HG03439 (cell line): ENCODE results near the gene TREH.

ENCODE experiments used
- ATAC-seq: cut with Tn5 transposase; IDR thresholded peaks from one replicate; pipeline ENCODE4 v1.9.1; 2021; ENCODE audit warnings: mild to moderate bottlenecking, moderate library complexity; ENCODE audit not compliant: unreplicated experiment

Gene TREH

DNA sequence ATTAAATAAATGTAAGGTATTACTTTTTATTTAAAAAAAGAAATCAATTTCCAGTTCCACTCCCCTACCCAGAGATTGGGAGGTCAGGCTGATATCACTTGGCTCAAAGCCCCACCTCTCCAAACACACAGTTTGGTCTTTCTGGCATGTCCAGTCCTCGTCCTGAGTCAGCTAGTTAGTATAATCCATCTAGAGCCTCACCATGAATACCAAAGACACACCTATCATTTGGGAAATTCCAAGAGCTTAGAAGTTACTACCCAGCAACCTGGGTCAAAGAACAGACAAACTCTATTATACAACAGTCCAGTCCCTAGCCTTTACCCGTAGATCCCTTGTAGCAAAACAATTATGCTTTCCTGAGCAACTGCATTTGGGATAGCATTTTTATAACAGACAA lies 9.4 kb downstream of the TREH start:
- no peak for ATAC-seq

DNA sequence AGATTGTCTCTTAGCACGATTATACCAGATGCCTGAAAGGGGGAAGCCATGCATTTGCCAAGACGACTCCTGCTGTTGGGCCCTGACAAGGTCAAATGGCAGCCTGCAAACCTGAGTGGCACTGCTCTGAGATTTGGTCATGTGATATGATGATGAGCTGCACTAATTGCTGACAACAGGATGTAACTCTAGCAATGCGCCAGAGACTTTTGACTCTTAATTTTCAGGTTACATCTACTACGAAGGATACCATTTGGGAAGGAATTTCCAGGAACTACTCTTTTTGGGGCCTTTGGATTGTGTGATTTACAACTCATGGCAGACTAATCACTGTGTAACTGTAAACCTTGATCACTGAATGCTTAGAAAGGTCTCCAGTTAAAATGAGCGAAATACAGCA lies 13.1 kb downstream of the TREH start:
- ATAC-seq: no peak

DNA sequence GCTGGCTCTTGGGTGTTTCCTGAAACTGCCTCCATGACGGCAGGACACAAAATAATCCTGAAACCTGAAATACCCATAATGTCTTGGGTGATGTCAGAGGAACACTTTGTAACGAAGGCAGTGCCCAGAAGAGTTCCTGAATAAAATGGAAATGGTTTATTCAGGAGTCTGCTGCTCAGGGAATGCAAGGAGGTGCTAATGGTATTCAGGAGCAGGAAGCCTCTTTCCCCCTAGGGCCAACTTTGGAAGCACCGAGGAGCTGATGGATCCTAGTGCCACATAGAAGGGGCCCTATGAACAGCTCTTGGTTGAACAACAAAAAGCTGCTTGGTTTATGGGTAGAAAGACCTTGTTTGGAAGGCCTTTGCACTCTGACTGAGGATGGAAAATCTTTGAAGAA lies 15.5 kb downstream of the TREH start:
- no peak for ATAC-seq

DNA sequence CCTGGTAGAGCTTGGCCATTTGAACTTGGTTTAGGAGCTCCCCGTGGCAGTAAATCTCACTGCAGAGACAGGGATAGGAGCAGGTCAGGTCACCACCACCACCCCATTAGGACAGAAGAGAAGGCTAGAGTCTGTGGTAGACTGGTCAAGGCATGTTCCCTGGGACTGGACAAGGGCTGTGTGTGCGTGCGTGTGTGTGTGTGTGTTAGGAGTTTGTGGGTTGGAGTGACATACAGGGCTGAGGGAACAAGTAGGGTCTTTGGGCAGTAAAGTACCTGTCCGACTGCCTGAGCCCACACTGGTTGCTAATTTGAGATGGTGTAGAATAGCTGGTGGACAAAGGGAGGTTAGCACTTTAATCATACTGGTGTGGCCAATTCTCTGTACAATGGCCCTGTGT lies 16.1 kb downstream of the TREH start:
- no peak for ATAC-seq

DNA sequence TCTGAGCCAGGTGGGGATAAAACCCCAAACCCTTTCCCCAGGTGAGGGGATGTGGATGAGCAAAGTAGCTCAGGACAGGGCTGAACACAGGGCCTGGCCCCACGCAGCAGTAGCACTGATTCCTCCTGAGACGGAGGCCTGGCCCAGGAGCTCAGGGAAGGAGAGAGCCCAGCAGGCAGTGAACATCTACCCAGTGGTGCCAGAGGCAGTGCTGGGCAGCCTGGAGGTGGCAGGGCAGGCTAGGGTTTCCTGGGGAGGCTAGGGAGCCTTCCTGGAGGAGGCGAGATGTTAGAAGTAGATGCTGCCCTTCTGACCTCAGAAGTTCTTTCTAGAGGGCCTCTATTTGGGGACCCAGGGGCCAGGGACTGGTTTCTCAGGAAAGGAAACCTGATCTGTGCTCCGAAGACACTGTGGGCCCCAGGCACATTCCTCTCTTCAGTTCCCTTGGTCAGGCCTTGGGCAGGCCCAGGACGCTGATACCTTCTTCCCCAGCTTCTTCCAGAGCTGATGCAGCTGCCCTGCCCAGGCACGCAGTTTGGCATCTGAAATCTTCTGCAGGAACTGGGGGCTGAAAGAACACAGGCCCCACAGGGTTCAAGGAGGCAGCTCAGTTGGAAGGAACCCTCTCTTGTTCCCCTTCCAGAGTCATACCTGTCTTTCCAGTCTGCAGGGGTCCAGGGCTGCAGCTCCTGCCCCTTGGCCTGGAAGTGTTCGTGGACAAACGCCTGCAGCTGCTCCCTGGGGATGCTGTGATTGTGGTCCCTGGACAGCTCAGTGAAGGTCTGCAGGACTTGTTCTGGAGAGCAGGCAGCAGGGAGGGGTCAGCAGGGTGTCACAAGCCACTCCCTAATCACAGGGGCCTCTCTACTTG lies 16.8 kb downstream of the TREH start:
- no peak for ATAC-seq

DNA sequence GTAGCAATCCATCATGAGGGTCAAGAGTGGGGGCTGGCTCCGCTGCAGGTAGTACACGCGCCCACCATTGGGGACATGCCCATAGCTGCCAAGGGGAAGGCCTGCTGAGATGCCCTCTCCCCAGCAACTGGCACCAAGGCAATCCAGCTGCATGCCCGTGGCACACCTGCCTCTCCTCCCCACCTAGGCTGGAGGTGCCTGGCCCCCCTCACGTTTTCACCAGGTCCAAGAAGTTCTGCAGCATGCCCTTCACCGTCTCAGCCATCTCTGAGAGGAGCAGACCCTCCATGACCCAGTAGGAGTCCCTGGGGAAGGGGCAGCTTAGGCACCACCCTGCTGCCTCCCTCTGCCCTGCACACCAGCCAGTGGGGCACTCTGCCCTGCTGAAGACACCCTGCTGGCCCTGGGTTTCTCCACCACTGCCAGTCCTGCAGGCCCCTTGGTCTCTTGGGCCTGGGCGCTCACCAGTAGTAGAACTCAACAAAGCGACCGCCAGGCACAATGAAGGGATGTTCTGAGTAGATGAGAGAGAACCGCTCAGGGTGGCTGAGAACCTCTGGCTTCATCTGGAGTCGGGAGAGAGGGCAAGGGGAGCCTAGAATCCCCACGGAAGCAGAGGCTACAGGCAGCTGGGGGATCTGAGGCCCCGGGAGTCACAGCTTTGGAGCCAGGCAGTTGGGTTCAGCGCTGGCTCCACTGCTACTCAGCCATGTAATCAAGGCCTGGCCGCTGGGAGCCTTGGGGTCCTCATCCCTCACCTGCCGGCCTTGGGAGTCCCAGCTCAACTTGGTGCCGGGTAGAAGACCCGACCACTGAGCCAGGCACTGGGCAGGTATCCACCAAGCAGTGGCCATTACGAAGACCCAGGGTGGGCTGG lies 17.8 kb downstream of the TREH start:
- no peak for ATAC-seq

DNA sequence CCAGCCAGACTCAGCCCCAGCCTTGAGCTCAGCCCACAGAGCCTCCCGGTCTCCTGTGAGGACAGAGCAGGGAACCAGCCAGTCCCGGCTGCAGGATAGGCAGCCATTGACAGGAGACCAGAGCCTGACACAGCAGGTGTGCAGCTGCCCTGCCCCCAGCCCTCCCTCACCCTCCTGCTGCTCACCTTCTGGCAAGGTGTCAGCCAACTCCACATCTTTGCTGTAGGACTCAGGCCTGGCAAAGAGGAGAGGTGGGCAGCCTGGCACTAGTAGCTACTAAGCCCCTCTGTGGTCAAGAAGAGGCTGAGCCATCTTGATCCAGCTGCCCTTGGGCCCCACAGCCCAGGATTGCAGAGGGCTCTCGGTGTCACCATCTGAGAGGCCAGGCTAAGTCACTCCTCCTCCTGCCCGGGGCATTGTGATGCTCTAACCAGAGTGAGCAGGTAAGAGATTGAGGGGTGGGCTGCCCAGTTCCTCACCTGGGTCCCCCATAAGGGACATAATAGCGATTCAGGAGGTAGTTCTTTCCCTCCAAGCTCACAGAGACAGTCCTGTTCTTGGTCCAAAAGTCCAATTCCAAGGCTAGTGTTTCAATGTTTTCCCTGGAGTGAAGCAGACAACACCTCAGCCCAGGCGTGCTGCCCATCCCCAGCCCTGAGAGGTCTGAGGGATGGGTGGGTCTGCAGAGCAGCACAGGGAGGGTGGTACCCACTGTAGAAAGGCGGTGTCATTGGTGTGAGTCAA lies 18.6 kb downstream of the TREH start:
- no peak for ATAC-seq

DNA sequence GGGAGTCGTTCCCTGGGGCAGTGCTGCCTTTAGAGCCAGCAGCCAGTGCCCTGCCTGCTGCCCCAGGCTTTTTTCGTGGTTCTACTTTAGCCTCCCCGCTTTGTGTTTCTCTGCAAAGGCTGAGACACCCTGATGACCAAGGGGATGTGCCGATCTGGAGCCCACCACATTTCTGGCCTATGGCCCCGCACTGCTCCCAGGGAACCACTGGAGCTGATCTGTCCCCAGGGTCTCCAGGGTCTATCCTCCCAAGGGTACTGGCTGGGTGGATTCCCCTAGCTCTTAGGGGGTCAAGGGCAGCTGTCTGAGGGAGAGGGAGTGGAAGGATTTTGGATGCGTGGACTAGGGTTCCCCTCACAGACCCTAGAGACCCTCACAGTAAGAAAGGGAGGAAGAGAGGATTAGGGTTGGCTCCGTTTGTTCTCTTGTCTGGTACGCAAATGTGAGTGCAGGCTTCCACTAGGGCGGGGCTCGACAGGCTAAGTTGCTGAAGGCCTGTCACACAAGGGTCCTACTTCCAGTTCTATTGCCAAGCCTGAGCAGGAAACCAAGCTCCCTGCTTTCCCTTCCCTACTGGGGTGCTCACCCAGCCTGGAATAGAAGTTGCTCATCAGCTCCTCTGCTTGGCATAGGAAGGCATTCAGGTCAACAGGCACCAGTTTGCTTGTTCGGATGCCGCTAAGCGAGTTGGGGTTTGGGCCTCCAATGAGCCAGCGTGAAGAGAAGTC lies 19.3 kb downstream of the TREH start:
- no peak for ATAC-seq

DNA sequence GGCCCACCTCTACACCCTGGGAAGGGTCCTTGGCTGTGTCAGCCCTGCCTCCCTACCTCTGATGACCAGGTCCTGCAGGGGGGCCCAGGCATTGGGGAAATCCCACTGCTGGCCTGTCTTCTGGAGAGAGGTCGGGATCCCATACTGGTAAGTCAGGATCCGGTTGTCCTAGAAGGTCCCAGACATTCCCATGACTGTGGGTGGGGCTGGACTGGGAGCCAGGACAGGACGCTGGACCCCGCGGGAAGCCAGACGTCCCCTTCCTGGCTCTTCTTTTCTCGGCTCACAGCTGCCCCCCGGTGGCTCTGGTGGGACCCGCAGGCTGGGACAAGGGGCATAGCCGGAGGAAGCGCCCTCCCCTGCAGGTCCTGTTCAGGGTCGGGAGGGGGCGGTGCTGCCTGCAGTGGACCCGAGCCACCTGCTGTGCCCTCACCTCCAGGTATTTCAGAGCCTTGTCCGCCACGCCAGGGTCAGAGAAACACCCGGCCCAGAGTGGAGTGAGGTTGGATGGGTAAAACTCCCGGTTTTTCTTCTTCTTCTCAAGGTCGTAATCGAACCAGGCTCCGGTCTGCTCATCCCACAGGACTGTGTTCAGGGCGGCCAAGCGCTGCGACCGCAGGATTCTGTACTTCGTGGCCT lies 20.0 kb downstream of the TREH start:
- ATAC-seq: peak; percentile 58

DNA sequence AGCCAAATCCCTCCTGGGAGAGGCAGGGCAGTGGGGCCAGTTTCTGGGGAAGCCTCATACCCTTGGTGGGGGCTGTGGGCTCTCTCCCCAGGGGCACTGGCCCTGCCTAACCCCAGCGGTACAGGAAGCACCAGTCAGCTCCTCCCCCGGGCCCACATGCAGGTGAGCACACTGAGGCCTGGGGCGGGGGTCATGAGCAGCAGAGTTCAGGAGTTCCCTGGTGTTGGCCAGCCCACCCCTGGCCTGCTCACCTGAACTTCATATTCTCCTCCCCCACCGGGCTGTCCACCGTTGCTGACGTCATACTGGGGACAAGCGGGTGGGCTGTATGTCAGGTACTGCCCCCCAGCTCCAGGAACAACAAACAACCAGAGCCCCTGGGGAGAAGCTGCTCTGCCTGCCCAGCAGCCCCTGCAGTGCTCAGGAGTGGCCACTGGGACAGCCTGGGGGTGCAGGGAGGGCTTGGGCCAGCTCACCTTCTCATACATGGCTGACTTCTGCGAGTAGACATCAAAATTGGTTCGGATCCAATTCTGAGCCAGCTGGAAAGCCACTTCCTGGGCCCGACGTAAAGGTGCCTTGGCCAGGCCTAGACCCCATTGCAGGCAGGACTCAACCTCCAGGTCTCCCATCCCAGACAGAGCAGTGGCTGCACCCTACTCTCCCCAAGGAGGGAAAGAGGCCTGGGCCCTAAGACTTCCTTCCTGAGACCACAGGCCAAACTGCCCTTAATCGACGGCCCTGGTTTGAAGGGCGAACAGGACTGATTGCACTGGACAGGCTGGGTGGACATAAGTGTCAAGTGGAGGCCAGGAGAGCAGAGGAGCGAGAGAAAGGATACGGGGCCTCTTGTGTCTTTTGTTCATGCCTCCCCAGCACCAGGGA lies 20.8 kb downstream of the TREH start:
- no peak for ATAC-seq

DNA sequence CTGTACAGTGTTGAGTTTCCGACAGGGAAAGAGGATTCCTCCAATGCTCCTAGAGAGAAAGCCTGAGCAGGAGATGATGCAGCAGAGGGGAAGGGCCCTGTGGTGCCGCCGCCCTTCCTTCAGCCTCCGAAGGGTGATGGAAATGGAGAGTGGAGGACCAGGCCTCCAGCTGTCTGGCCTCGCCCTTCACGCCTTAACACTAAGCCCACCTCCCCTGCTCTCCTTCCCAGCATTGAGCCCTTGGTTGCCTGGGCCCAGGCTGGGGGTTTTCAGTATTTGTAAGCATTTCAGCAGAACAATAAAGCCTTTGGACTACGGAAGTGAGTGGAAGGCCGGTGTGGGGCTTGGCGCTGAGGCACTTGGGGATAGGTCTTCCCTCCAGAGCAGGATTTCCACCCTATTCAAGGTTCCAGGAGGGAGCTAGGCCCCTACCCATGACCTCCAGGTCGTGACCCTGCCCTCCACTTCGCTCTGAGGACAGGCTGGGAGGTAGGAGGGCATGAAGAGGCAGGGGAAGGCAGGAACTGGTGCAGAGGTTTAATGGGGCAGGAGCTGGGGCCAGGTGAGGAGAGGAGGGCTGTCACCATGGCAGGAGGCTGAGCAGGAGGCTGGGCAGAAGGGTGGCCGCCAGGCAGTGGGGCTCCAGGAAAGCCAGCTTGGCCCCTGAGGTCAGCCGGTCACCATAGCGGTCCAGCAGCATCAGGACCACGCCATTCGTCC lies 21.6 kb downstream of the TREH start:
- no peak for ATAC-seq

DNA sequence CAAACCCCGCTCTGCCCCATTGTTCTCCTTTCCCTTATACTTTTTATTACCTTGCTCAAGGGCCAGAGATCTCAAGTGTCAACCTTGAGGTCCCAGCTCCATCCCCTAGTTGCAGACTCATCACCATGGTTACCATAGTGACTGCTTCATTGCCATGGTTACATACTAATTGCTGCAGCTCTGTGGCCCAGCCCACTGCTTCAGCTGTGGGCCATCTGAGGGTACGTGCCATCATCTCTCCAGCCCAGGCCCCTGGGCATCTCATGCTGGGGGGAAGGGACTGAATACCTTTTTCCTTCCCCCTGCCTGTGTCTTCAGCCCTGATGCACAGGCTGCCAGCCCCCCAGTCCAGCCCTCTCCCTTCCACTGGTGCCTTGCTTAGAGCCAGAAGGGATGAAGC lies 22.2 kb downstream of the TREH start:
- ATAC-seq: no peak

DNA sequence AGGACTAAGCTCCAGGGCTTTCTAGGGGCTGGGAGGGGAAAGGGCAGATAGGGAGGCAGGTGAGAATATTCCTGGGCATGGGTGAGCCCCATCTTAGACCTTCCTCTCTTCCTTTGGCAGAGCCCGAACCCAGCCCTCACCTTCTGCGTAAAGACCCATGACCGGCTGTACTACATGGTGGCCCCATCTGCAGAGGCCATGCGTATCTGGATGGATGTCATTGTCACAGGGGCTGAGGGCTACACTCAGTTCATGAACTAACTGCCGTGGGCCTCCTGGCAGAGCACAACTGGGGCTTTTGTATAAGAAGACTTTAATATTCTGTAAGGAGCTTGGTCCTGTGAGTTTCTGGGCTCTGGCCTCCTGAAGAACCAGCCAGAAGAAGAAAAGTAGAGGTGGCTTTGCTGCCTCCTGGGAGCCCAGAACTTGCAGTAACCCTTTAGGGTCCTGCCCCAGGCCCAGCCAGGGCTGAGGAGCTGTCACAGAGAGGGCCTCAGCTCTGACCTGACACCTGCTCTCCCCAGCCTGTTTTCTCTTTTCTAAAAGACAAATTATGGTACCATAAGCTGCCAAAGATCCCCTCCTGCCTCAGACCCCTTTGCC lies 22.8 kb downstream of the TREH start:
- ATAC-seq: no peak

DNA sequence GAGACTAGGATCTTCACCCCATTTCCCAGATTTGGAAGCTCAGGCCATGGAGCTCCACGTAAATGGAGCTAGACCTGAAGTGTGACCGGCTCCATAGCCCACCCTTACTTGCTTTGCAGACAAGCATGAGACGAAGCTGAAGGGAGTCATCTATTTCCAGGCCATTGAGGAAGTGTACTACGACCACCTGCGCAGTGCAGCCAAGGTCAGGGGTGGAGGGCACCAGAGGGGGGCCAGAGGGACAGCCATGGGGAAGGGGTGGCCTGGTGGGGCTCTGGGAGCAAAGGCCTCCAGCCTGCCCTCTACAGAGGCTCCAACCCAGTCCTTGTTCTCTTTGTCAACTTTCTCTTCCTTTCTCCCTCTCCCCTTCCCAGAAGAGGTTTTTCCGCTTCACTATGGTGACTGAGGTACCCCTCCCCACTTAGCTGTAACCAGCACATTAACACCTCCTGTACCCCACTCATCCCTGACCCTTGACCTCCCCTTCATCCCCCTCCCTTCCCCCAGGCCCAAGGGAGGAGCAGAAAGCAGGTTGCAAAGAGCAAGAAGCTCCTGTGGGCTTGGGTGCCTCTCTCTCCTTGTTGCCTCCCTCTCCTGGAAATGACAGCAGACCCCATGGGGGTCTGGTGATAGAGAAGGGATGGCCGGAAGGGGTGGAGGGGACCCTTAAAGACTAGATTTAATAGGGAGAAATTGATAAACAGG lies 23.8 kb downstream of the TREH start:
- no peak for ATAC-seq

DNA sequence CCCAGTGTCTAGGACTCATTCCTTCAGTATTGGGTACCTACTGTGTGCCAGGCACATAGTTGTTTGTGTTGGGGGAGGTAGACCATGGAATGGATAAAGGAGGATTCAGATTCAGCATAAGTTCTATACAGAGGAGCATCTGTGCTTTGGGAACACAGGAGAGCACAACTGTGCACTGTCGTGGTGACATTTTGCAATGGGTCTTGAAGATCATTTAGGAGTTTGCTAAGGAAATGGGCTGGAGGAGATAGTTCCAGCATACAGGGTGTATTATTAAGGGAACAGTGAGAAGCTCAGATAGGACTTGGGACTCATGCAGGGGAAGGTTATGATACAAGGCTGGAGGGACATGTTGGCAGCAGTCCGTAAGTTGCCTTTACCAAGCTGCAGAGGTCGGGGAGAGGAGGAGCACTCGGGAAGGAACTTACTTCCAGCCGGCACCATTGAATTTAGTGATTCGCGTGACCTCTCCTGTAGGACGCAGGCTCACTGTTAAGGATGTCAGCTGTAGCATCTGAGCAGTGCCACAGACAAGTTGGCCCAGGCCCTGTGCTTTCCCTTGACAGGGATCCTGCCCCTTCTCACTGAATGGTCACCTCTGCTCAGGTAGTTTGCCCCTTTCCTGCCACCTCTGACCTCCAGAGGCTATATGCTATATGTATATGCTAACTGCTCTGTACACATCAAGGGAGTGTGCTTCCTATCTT lies 25.6 kb downstream of the TREH start:
- ATAC-seq: no peak

DNA sequence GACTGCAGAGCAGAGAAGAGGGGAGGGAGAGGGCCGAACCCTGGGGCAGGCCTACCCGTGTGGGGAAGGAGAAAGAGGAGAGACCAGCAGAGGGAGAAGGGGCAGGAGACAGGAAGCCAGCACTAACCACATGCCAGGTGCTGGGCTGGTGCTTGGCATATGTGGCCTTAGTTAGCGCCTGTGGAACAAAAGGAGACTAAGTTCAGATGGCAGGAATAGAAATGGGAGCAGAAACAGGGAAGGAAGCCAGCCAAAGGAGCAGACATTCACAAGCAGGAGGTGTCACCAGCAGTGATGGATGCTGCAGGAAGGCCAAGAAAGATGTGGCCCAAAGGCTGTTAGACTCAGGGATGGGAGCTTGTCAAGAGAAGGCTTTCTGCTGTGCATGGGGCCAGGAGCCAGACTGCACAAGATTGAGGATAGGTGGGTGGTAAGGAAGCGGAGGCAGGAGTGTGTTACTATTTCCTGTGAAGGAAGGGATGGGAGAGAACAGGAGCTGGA lies 26.7 kb downstream of the TREH start:
- ATAC-seq: no peak

DNA sequence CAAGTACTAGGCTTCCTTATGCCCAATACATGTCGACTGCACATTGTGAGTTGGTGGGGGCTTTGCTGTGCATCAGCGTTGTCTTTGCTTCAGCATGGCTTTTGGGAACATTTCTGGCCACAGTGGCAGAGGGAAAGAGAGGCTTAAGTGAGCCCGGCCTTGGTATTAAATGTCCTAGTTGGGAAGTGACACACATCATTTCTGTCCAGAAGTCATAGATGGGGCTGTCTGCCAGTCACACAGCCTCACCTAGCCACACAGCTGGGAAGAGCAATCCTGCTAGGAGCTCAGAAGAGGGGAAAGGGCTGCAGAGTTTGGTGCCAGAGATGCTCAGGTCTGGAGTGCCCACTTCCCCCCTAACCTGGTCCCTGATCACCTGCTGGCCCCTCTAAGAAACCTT lies 27.6 kb downstream of the TREH start:
- no peak for ATAC-seq
